Fibroblast of villous mesenchyme (primary cell): ENCODE results near the gene POLG. TPM values are rescaled to one million over a fixed set of nuclear protein-coding genes. Genes with fewer than 3 reads are reported as not detected.

ENCODE experiments used
- DNase-seq: peaks from one replicate; pipeline ENCODE4 v3.0.0-alpha.2; 2010; ENCODE audit warnings: low read depth
- H3K4me3 ChIP-seq: 2 replicates; pipeline ENCODE4 v1.5.1; 2011; ENCODE audit warnings: low read depth, mild to moderate bottlenecking, low read length
- CTCF ChIP-seq: IDR thresholded peaks from 2 replicates; pipeline ENCODE4 v1.5.1; 2012; ENCODE audit warnings: low read depth, mild to moderate bottlenecking, low read length; ENCODE audit not compliant: insufficient read depth
- total RNA-seq: library from RNA; depleted of rRNA; stranded (reverse); fragments of >200 nt; gene quantifications from 2 replicates; pipeline ENCODE4 v1.2.3, GENCODE V29; 2012

Gene POLG
- total RNA-seq, 1 donor = 79.5 TPM

GRCh38 chr15:89358755-89359439, 24.3 kb upstream of the POLG start:
- DNase-seq = peak; percentile 71
- H3K4me3 ChIP-seq = peak overlapping the region; percentile 62
- TF ChIP-seq CTCF = peak; percentile 88

GRCh38 chr15:89358435-89358754, 23.8 kb upstream of the POLG start:
- H3K4me3 ChIP-seq = peak overlapping the region; percentile 62
- TF ChIP-seq CTCF = no peak
- no peak for DNase-seq

GRCh38 chr15:89356634-89357298, 22.1 kb upstream of the POLG start:
- H3K4me3 ChIP-seq = no peak overlapping the region
- TF ChIP-seq CTCF = peak; percentile 36
- no peak for DNase-seq

GRCh38 chr15:89353991-89354390, 19.4 kb upstream of the POLG start:
- no peak for TF ChIP-seq CTCF
- H3K4me3 ChIP-seq = no peak overlapping the region
- DNase-seq = no peak

GRCh38 chr15:89352476-89352875, 17.9 kb upstream of the POLG start:
- no peak for TF ChIP-seq CTCF
- no peak overlapping the region for H3K4me3 ChIP-seq
- DNase-seq = no peak

- no peak for TF ChIP-seq CTCF
- no peak for DNase-seq
- H3K4me3 ChIP-seq = no peak overlapping the region
These were observed 14.6 kb upstream of the POLG start for GRCh38 chr15:89349206-89349558.

GRCh38 chr15:89346516-89347231, 12.1 kb upstream of the POLG start:
- H3K4me3 ChIP-seq = no peak overlapping the region
- no peak for TF ChIP-seq CTCF
- no peak for DNase-seq
